Neuronal stem cell (in vitro differentiated cells): ENCODE data around the gene NQO1.

Experiments used
- DNase-seq: peaks from one replicate; pipeline ENCODE4 v3.0.0-alpha.2; 2013; ENCODE audit warnings: low spot score
- H2AFZ ChIP-seq: one replicate; pipeline ENCODE4 v1.6.1; 2013; ENCODE audit warnings: mild to moderate bottlenecking, low read length, inconsistent platforms
- H2AK5ac ChIP-seq: 2 replicates; pipeline ENCODE4 v1.6.1; 2013; ENCODE audit warnings: low read depth, mild to moderate bottlenecking, inconsistent platforms, low read length, moderate library complexity, mixed read lengths
- H2BK120ac ChIP-seq: 2 replicates; pipeline ENCODE4 v1.6.1; 2013; ENCODE audit warnings: low read depth, mild to moderate bottlenecking, inconsistent platforms, low read length, moderate library complexity, mixed read lengths
- H2BK12ac ChIP-seq: one replicate; pipeline ENCODE4 v1.6.1; 2013; ENCODE audit warnings: low read length, inconsistent platforms
- H2BK15ac ChIP-seq: 2 replicates; pipeline ENCODE4 v1.6.1; 2013; ENCODE audit warnings: mild to moderate bottlenecking, low read length, inconsistent platforms, mixed read lengths
- H2BK5ac ChIP-seq: one replicate; pipeline ENCODE4 v1.6.1; 2013; ENCODE audit warnings: inconsistent platforms, mild to moderate bottlenecking, low read length, moderate library complexity
- H3K14ac ChIP-seq: one replicate; pipeline ENCODE4 v1.6.1; 2013; ENCODE audit warnings: low read length, inconsistent platforms
- H3K18ac ChIP-seq: 2 replicates; pipeline ENCODE4 v1.6.1; 2013; ENCODE audit warnings: low read length, inconsistent platforms
- H3K23ac ChIP-seq: 2 replicates; pipeline ENCODE4 v1.6.1; 2013; ENCODE audit warnings: low read depth, mild to moderate bottlenecking, mixed read lengths, low read length, inconsistent platforms; ENCODE audit not compliant: poor library complexity
- H3K27ac ChIP-seq: replicated peaks from 3 replicates; pipeline ENCODE4 v1.5.1; 2013; ENCODE audit warnings: low read length, inconsistent platforms
- H3K27me3 ChIP-seq, 3 experiments: 2 replicates each; pipeline ENCODE4 v1.6.1; 2013; ENCODE audit warnings: low read length in 3 of 3, mild to moderate bottlenecking in 2 of 3, inconsistent platforms in 1 of 3, low read depth in 1 of 3, mixed read lengths in 1 of 3, moderate library complexity in 1 of 3; ENCODE audit not compliant: control insufficient read depth in 3 of 3, insufficient read depth in 3 of 3
- H3K36me3 ChIP-seq, 2 donors: replicated peaks in 1 of 2; 2 replicates each; pipeline ENCODE4 v1.6.1; 2013; ENCODE audit warnings: low read length in 2 of 2; ENCODE audit not compliant: control insufficient read depth in 2 of 2, insufficient read depth in 2 of 2
- H3K4ac ChIP-seq: 2 replicates; pipeline ENCODE4 v1.6.1; 2013; ENCODE audit warnings: inconsistent platforms, mild to moderate bottlenecking, low read length, moderate library complexity
- H3K4me1 ChIP-seq, 2 donors: 1 replicate in 1 of 2; 2 replicates in 1 of 2; pipeline ENCODE4 v1.6.1; 2013; ENCODE audit warnings: low read length in 2 of 2, low read depth in 1 of 2; ENCODE audit not compliant: control insufficient read depth in 2 of 2, insufficient read depth in 1 of 2
- H3K4me2 ChIP-seq: one replicate; pipeline ENCODE4 v1.6.1; 2013; ENCODE audit warnings: mild to moderate bottlenecking, low read length, inconsistent platforms; ENCODE audit not compliant: insufficient read depth, poor library complexity, severe bottlenecking
- H3K4me3 ChIP-seq, 2 donors: 2 replicates each; pipeline ENCODE4 v1.5.1; 2013; ENCODE audit warnings: low read length in 2 of 2, mild to moderate bottlenecking in 2 of 2, inconsistent platforms in 1 of 2, moderate library complexity in 1 of 2
- H3K79me1 ChIP-seq: one replicate; pipeline ENCODE4 v1.6.1; 2013; ENCODE audit warnings: low read depth, mild to moderate bottlenecking, inconsistent platforms, low read length, moderate library complexity
- H3K9ac ChIP-seq: one replicate; pipeline ENCODE4 v1.6.1; 2013; ENCODE audit warnings: mild to moderate bottlenecking, low read depth, low read length, inconsistent platforms; ENCODE audit not compliant: poor library complexity
- H3K9me3 ChIP-seq, 2 donors: replicated peaks in 1 of 2; 2 replicates each; pipeline versions ENCODE3 to v1.6.1; 2013; ENCODE audit warnings: low read length in 2 of 2, mild to moderate bottlenecking in 2 of 2, inconsistent platforms in 1 of 2, low read depth in 1 of 2, mixed read lengths in 1 of 2, moderate library complexity in 1 of 2; ENCODE audit not compliant: control insufficient read depth in 2 of 2, insufficient read depth in 1 of 2
- H4K8ac ChIP-seq: one replicate; pipeline ENCODE4 v1.6.1; 2013; ENCODE audit warnings: low read depth, mild to moderate bottlenecking, inconsistent platforms, low read length, moderate library complexity
- H4K91ac ChIP-seq: one replicate; pipeline ENCODE4 v1.6.1; 2013; ENCODE audit warnings: low read length, low read depth, mild to moderate bottlenecking, inconsistent platforms; ENCODE audit not compliant: poor library complexity
- WGBS, 2 donors: extraction: QIAGEN DNeasy Blood & Tissue Kit; methylation state at CpG; one replicate each; pipeline ENCODE4 v1.1.7; 2013; ENCODE audit warnings: missing lambda C conversion rate in 2 of 2, mixed read lengths in 1 of 2; ENCODE audit not compliant: insufficient read length in 2 of 2, insufficient replicate concordance in 1 of 2; ENCODE audit errors: extremely low coverage in 2 of 2; 5-methylcytosine and 5-hydroxymethylcytosine counted together

Gene NQO1

DNA sequence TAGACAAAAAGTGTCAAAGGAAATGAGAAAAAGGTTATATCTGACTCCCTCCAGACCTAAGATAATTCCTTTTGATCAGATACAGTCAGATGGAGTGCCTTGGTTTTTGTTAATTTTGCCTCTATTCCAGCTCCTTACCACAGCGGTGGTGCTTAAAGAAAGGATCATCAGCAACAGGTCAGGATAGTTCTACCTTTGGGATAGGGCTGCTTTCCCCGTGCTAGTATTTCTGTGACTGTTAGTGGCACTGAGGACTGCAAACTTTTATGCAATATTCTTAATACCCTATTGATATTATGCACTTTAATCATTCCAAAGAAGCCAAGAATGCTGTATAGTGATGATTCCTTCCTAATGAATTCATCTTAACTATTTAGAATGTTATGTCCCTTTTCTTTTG lies 24.5 kb downstream of the NQO1 start:
- H3K4me3 ChIP-seq, result no peak overlapping the region
- peaks cover 2 to 63% of the 10 kb centered on the region in 2 donors for H3K36me3 ChIP-seq
- no peak for DNase-seq
- H4K8ac ChIP-seq, result no peak overlapping the region
- no peak overlapping the region for H2AFZ ChIP-seq
- H3K23ac ChIP-seq, result no peak overlapping the region
- no peak overlapping the region for H2AK5ac ChIP-seq
- H3K9ac ChIP-seq, result no peak overlapping the region
- H2BK120ac ChIP-seq, result no peak overlapping the region
- H3K27ac ChIP-seq, result no peak overlapping the region
- peaks cover 0 to 2% of the 10 kb centered on the region in 2 donors for H3K4me1 ChIP-seq
- no peak overlapping the region for H3K14ac ChIP-seq
- no CpG with 5 or more reads among the region's 2 CpGs for WGBS, 2 donors
- H3K79me1 ChIP-seq, result no peaks in the 10 kb centered on the region
- no peak overlapping the region for H2BK12ac ChIP-seq
- H2BK5ac ChIP-seq, result no peak overlapping the region
- no peak overlapping the region for H4K91ac ChIP-seq
- no peaks in the 10 kb centered on the region for H3K9me3 ChIP-seq
- H2BK15ac ChIP-seq, result no peak overlapping the region
- no peaks in the 10 kb centered on the region for H3K27me3 ChIP-seq
- no peak overlapping the region for H3K4ac ChIP-seq
- no peak overlapping the region for H3K4me2 ChIP-seq
- no peak overlapping the region for H3K18ac ChIP-seq

DNA sequence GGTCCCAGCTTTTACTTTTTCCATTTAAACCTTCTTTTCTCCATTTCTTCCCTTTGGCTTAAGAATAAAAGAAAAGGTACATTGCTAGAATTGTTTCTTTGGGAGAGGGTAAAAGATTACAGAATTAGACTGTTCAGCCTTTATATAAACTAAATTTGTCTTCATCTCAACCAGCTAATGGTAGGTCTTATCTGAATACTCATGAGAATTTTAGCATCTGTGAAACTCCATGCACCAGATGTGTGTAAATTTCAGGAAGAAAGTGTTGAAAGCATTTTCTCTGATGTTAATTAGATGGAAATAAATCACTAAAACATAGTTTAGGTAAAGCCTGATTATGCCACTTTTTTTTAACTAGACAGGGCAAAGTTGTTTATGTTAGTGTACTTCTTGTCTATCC lies 24.9 kb downstream of the NQO1 start:
- no peak overlapping the region for H2BK12ac ChIP-seq
- no peaks in the 10 kb centered on the region for H3K9me3 ChIP-seq
- H3K4ac ChIP-seq, result no peak overlapping the region
- H3K27me3 ChIP-seq, result no peaks in the 10 kb centered on the region
- no peak overlapping the region for H3K23ac ChIP-seq
- peaks cover 2 to 64% of the 10 kb centered on the region in 2 donors for H3K36me3 ChIP-seq
- H2AK5ac ChIP-seq, result no peak overlapping the region
- no peak overlapping the region for H3K14ac ChIP-seq
- no peak overlapping the region for H4K91ac ChIP-seq
- H3K9ac ChIP-seq, result no peak overlapping the region
- H2BK15ac ChIP-seq, result no peak overlapping the region
- H2BK120ac ChIP-seq, result no peak overlapping the region
- no peaks in the 10 kb centered on the region for H3K79me1 ChIP-seq
- no peak overlapping the region for H3K4me2 ChIP-seq
- no peak overlapping the region for H3K27ac ChIP-seq
- peaks cover 0 to 2% of the 10 kb centered on the region in 2 donors for H3K4me1 ChIP-seq
- H3K4me3 ChIP-seq, result no peak overlapping the region
- no peak for DNase-seq
- H2BK5ac ChIP-seq, result no peak overlapping the region
- H3K18ac ChIP-seq, result no peak overlapping the region
- H4K8ac ChIP-seq, result no peak overlapping the region
- no peak overlapping the region for H2AFZ ChIP-seq

DNA sequence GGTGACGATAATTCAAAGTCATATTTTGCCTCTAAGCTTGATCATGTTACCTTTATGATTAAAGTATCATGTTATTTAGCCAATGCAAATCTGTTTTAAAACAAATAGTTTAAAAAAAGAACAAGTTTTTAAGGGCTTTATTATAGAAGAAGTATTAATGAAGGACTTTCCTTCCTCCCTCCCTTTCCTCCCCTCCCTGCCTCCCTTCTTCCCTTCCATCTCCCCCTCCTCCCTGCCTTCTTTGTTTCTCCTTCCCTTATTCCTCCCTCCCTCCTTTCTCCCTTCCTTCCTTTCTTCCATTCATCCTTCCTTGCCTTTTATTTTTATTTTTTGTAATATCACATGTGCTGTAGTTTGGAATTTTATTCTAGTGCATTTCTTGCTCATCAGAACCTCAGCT lies 26.4 kb downstream of the NQO1 start:
- no peak overlapping the region for H2BK5ac ChIP-seq
- DNase-seq, result no peak
- no peak overlapping the region for H4K91ac ChIP-seq
- no peak overlapping the region for H3K14ac ChIP-seq
- no peak overlapping the region for H2BK120ac ChIP-seq
- H2BK15ac ChIP-seq, result no peak overlapping the region
- WGBS, 2 donors, result no CpG with 5 or more reads among the region's 1 CpG
- no peak overlapping the region for H3K4me3 ChIP-seq
- H3K36me3 ChIP-seq, result peaks cover 6 to 74% of the 10 kb centered on the region in 2 donors
- no peaks in the 10 kb centered on the region for H3K27me3 ChIP-seq
- no peak overlapping the region for H2AFZ ChIP-seq
- no peak overlapping the region for H3K23ac ChIP-seq
- H2AK5ac ChIP-seq, result no peak overlapping the region
- H3K9me3 ChIP-seq, result no peaks in the 10 kb centered on the region
- no peak overlapping the region for H3K4ac ChIP-seq
- H3K27ac ChIP-seq, result no peak overlapping the region
- H3K4me1 ChIP-seq, result peaks cover 0 to 2% of the 10 kb centered on the region in 2 donors
- no peaks in the 10 kb centered on the region for H3K79me1 ChIP-seq
- no peak overlapping the region for H2BK12ac ChIP-seq
- no peak overlapping the region for H4K8ac ChIP-seq
- H3K9ac ChIP-seq, result no peak overlapping the region
- H3K18ac ChIP-seq, result no peak overlapping the region
- H3K4me2 ChIP-seq, result no peak overlapping the region

DNA sequence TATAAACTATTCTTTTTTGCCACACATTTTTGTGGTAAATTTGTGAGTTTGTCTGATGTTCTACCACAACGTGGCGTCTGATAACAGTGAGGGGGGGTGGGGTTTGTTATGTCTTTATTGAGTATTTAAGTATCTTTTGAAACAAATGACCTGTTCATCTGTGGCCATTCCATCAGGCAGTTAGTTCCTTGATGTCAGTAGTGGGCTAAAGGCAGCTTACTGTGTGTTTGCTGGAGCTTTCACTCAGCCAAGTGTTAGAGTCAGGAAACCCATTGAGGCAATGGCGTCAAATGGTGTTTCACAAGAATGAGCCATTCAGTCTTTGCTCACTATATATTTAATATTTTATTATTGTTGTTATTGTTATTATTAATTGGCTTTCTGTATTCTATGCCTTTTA lies 28.0 kb downstream of the NQO1 start:
- no peak for DNase-seq
- H3K79me1 ChIP-seq, result no peaks in the 10 kb centered on the region
- H2AFZ ChIP-seq, result no peak overlapping the region
- H3K4me2 ChIP-seq, result no peak overlapping the region
- H3K27me3 ChIP-seq, result no peaks in the 10 kb centered on the region
- H4K8ac ChIP-seq, result no peak overlapping the region
- H3K27ac ChIP-seq, result no peak overlapping the region
- no peak overlapping the region for H3K23ac ChIP-seq
- no peak overlapping the region for H3K4ac ChIP-seq
- H2AK5ac ChIP-seq, result no peak overlapping the region
- H3K4me1 ChIP-seq, result peaks cover 0 to 2% of the 10 kb centered on the region in 2 donors
- no peak overlapping the region for H2BK120ac ChIP-seq
- H3K14ac ChIP-seq, result no peak overlapping the region
- H3K36me3 ChIP-seq, result peaks cover 15 to 74% of the 10 kb centered on the region in 2 donors
- H3K9me3 ChIP-seq, result no peaks in the 10 kb centered on the region
- H2BK12ac ChIP-seq, result no peak overlapping the region
- H3K18ac ChIP-seq, result no peak overlapping the region
- H4K91ac ChIP-seq, result no peak overlapping the region
- H2BK15ac ChIP-seq, result no peak overlapping the region
- H3K9ac ChIP-seq, result no peak overlapping the region
- H3K4me3 ChIP-seq, result no peak overlapping the region
- WGBS, 2 donors, result no CpG with 5 or more reads among the region's 3 CpGs
- no peak overlapping the region for H2BK5ac ChIP-seq
